Liver (tissue), 9 donors: ENCODE data around the gene ARMH1. TPM values are rescaled to one million over a fixed set of nuclear protein-coding genes. Genes with fewer than 3 reads are reported as not detected.

ENCODE experiments used
- DNase-seq: peaks from one replicate; pipeline ENCODE4 v3.0.0-alpha.2; 2017; ENCODE audit warnings: low spot score
- H3K27ac ChIP-seq, 2 donors: one replicate each; pipeline ENCODE4 v1.7.0; 2013; ENCODE audit warnings: inconsistent platforms in 2 of 2, low read length in 2 of 2, control low read depth in 1 of 2, low read depth in 1 of 2, mild to moderate bottlenecking in 1 of 2
- H3K27me3 ChIP-seq, 4 donors: one replicate each; pipeline versions ENCODE4 v1.6.1 to v1.7.0; 2013; ENCODE audit warnings: low read length in 3 of 4, inconsistent platforms in 1 of 4, mild to moderate bottlenecking in 1 of 4, moderate library complexity in 1 of 4; ENCODE audit not compliant: control insufficient read depth in 4 of 4, insufficient read depth in 4 of 4
- H3K36me3 ChIP-seq, 4 donors: one replicate each; pipeline versions ENCODE4 v1.6.1 to v1.7.0; 2013; ENCODE audit warnings: low read length in 3 of 4, mild to moderate bottlenecking in 3 of 4, low read depth in 1 of 4, moderate library complexity in 1 of 4; ENCODE audit not compliant: control insufficient read depth in 4 of 4, insufficient read depth in 3 of 4
- H3K4me1 ChIP-seq, 4 donors: one replicate each; pipeline versions ENCODE4 v1.6.1 to v1.7.0; 2013; ENCODE audit warnings: low read length in 3 of 4, mild to moderate bottlenecking in 3 of 4, moderate library complexity in 1 of 4; ENCODE audit not compliant: control insufficient read depth in 4 of 4, insufficient read depth in 4 of 4
- H3K4me3 ChIP-seq, 3 donors: one replicate each; pipeline versions ENCODE4 v1.6.1 to v1.7.0; 2013; ENCODE audit warnings: low read length in 3 of 3, control low read depth in 1 of 3, low read depth in 1 of 3, mild to moderate bottlenecking in 1 of 3
- H3K9ac ChIP-seq, 2 donors: one replicate each; pipeline ENCODE4 v1.7.0; 2013; ENCODE audit warnings: low read length in 2 of 2, mild to moderate bottlenecking in 2 of 2, moderate library complexity in 2 of 2, control low read depth in 1 of 2, low read depth in 1 of 2
- H3K9me3 ChIP-seq, 4 donors: one replicate each; pipeline versions ENCODE4 v1.6.1 to v1.7.0; 2013; ENCODE audit warnings: low read length in 3 of 4; ENCODE audit not compliant: control insufficient read depth in 4 of 4
- ATF3 ChIP-seq: IDR thresholded peaks from 2 replicates; pipeline ENCODE4 v1.6.1; 2016; ENCODE audit warnings: antibody characterized with exemption
- EGR1 ChIP-seq, 2 donors: IDR thresholded peaks; 2 replicates each; pipeline ENCODE4 v1.6.1; 2016 to 2018; ENCODE audit warnings: antibody characterized with exemption in 2 of 2, low read depth in 2 of 2
- FOXA1 ChIP-seq: IDR thresholded peaks from 2 replicates; pipeline ENCODE4 v1.6.1; 2016; ENCODE audit warnings: antibody characterized with exemption
- FOXA2 ChIP-seq: IDR thresholded peaks from 2 replicates; pipeline ENCODE4 v1.6.1; 2016; ENCODE audit warnings: antibody characterized with exemption
- GABPA ChIP-seq, 2 donors: IDR thresholded peaks in 1 of 2; conservative IDR thresholded peaks in 1 of 2; 2 replicates each; pipeline ENCODE4 v1.6.1; 2016; ENCODE audit warnings: antibody characterized with exemption in 2 of 2, mild to moderate bottlenecking in 1 of 2, moderate library complexity in 1 of 2
- HNF4A ChIP-seq, 2 donors: conservative IDR thresholded peaks; 2 replicates each; pipeline ENCODE4 v1.6.1; 2016; ENCODE audit warnings: antibody characterized with exemption in 2 of 2, mild to moderate bottlenecking in 2 of 2
- MAX ChIP-seq: IDR thresholded peaks from 2 replicates; pipeline ENCODE4 v1.6.1; 2016; ENCODE audit warnings: antibody characterized with exemption
- NR2F2 ChIP-seq: IDR thresholded peaks from 2 replicates; pipeline ENCODE4 v1.6.1; 2016; ENCODE audit warnings: antibody characterized with exemption
- RAD21 ChIP-seq, 2 donors: IDR thresholded peaks; 2 replicates each; pipeline ENCODE4 v1.6.1; 2016; ENCODE audit warnings: antibody characterized with exemption in 2 of 2, mild to moderate bottlenecking in 2 of 2
- RXRA ChIP-seq, 2 donors: IDR thresholded peaks; 2 replicates each; pipeline ENCODE4 v1.6.1; 2017 to 2018; ENCODE audit warnings: antibody characterized with exemption in 2 of 2, mild to moderate bottlenecking in 1 of 2
- SP1 ChIP-seq: IDR thresholded peaks from 2 replicates; pipeline ENCODE4 v1.6.1; 2018; ENCODE audit warnings: antibody characterized with exemption, mild to moderate bottlenecking
- YY1 ChIP-seq: IDR thresholded peaks from 2 replicates; pipeline ENCODE4 v1.6.1; 2016; ENCODE audit warnings: antibody characterized with exemption, mild to moderate bottlenecking
- WGBS: extraction: QIAGEN DNeasy Blood & Tissue Kit; methylation state at CpG from one replicate; pipeline ENCODE4 v1.1.7; 2013; 5-methylcytosine and 5-hydroxymethylcytosine counted together
- polyA plus RNA-seq, 2 donors: library from polyadenylated mRNA; stranded (reverse) in 1 of 2; unstranded in 1 of 2; fragments of 200-250 nt in 1 of 2; fragments of >200 nt in 1 of 2; fragmentation: Nextera tagmentation in 1 of 2; extraction: Ambion mirVana in 1 of 2; gene quantifications; one replicate each; pipeline versions ENCODE4 v1.2.1 to v1.2.3, GENCODE V29; 2013 to 2015
- total RNA-seq, 2 donors: library from RNA; depleted of rRNA; stranded (reverse); fragments of >200 nt; gene quantifications; one replicate each; pipeline ENCODE4 v1.2.3, GENCODE V29; 2014
- TF ChIP-seq, protein P1 (sequence below): fragments of 150-350 bp; IDR thresholded peaks from 2 replicates; pipeline ENCODE4 v1.5.1; 2017; ENCODE audit warnings: improper control_type of control experiment, low read depth, low read length; ENCODE audit not compliant: missing input control
- TF ChIP-seq, protein P2 (sequence below): IDR thresholded peaks from 2 replicates; pipeline ENCODE4 v1.6.1; 2016; ENCODE audit warnings: antibody characterized with exemption, mild to moderate bottlenecking
- donor health status: healthy.
- donor health status: healthy.
- donor health status: healthy.
- donor health status: healthy.
- donor health status: healthy.

The ARMH1 gene
- total and polyA plus RNA-seq, 4 donors: 2.2 to 20.3 (median 5.5) TPM

DNA sequence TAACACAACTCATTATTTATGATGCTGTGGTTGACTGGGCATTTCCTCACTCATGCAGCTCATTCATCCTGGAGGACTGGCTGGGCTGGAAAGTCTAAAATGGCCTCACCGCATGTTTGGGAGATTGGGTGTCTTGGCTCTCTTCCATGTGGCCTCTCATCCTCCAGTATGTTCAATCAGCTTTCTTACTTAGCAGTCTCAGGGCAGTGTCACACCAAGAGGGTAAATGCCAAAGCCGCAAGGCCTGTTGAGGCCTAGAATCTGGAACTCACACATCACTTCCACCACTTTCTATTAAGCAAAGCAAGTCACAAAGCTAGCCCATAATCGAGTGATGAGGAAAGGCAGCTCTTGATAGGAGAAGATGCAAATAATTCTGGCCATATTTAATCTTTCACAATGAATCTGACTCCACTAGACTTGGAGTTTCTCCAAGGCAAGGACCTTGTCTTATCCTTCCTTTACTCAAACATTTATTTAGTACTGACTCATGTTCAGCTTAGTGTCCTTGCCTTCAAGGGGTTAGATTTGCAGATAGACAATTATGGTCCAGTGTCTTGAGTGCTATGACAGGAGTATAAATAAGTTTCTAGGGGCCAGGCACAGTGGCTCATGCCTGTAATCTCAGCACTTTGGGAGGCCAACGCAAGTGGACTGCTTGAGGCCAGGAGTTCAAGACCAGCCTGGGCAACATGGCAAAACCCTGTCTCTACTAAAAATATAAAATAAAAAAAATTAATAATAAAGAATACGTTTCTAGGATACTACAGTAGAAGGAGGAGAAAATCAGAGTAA is 45.4 kb upstream of the ARMH1 start:
- TF ChIP-seq SP1 (no peak), FOXA1 (no peak), MAX (no peak), ATF3 (no peak), GABPA (IDR thresholded peaks at IDR 0.05 in 1 of 2, conservative IDR thresholded peaks at IDR 0.05 in 1 of 2) (no peak), YY1 (no peak), HNF4A (conservative IDR thresholded peaks at IDR 0.05) (no peak), RAD21 (IDR thresholded peaks at IDR 0.05) (no peak), RXRA (IDR thresholded peaks at IDR 0.05) (no peak)
- TF ChIP-seq, protein P1, sequence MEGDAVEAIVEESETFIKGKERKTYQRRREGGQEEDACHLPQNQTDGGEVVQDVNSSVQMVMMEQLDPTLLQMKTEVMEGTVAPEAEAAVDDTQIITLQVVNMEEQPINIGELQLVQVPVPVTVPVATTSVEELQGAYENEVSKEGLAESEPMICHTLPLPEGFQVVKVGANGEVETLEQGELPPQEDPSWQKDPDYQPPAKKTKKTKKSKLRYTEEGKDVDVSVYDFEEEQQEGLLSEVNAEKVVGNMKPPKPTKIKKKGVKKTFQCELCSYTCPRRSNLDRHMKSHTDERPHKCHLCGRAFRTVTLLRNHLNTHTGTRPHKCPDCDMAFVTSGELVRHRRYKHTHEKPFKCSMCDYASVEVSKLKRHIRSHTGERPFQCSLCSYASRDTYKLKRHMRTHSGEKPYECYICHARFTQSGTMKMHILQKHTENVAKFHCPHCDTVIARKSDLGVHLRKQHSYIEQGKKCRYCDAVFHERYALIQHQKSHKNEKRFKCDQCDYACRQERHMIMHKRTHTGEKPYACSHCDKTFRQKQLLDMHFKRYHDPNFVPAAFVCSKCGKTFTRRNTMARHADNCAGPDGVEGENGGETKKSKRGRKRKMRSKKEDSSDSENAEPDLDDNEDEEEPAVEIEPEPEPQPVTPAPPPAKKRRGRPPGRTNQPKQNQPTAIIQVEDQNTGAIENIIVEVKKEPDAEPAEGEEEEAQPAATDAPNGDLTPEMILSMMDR: no peak
- Histone ChIP-seq H3K9me3 (no peaks in the 10 kb centered on the region), H3K27me3 (no peaks in the 10 kb centered on the region), H3K4me1 (peaks cover 3 to 20% (median 13%) of the 10 kb centered on the region in 4 donors), H3K4me3 (no peak overlapping the region), H3K9ac (no peak overlapping the region), H3K27ac (no peak overlapping the region), H3K36me3 (no peaks in the 10 kb centered on the region)
- no peak for DNase-seq
- WGBS: 92% methylated on average over 5 of the region's 5 CpGs

DNA sequence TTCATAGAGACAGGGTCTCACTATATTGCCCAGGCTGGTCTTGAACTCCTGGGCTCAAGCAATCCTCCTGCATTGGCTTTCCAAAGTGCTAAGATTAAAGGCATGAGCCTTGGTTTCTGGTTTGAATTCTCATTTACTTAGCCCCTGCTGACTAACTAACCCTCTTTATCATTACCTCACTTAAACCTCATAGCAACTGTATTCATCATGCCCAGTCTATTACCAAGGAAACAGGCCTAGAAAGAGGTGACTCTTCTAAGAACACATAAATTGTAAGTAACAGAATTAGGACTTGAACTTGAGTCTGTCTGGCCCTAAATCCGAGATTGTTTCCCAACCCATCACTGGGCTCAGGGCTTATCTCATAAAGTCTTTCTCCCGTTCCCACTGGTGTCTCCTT is 44.4 kb upstream of the ARMH1 start:
- H3K4me3 ChIP-seq: no peak overlapping the region
- WGBS: 98% methylated on average over 2 of the region's 2 CpGs
- peaks cover 3 to 20% (median 13%) of the 10 kb centered on the region in 4 donors for H3K4me1 ChIP-seq
- H3K27ac ChIP-seq: no peak overlapping the region
- H3K9me3 ChIP-seq: no peaks in the 10 kb centered on the region
- H3K9ac ChIP-seq: no peak overlapping the region
- H3K36me3 ChIP-seq: peaks cover 0 to 8% (median 2%) of the 10 kb centered on the region in 4 donors
- no peak for DNase-seq
- no peaks in the 10 kb centered on the region for H3K27me3 ChIP-seq
- TF ChIP-seq NR2F2 (no peak), SP1 (no peak), FOXA1 (no peak), ATF3 (no peak), FOXA2 (no peak), EGR1 (IDR thresholded peaks at IDR 0.05; ENCODE audit: low read depth in 2 of 2) (no peak), MAX (no peak)
- TF ChIP-seq, protein P2, sequence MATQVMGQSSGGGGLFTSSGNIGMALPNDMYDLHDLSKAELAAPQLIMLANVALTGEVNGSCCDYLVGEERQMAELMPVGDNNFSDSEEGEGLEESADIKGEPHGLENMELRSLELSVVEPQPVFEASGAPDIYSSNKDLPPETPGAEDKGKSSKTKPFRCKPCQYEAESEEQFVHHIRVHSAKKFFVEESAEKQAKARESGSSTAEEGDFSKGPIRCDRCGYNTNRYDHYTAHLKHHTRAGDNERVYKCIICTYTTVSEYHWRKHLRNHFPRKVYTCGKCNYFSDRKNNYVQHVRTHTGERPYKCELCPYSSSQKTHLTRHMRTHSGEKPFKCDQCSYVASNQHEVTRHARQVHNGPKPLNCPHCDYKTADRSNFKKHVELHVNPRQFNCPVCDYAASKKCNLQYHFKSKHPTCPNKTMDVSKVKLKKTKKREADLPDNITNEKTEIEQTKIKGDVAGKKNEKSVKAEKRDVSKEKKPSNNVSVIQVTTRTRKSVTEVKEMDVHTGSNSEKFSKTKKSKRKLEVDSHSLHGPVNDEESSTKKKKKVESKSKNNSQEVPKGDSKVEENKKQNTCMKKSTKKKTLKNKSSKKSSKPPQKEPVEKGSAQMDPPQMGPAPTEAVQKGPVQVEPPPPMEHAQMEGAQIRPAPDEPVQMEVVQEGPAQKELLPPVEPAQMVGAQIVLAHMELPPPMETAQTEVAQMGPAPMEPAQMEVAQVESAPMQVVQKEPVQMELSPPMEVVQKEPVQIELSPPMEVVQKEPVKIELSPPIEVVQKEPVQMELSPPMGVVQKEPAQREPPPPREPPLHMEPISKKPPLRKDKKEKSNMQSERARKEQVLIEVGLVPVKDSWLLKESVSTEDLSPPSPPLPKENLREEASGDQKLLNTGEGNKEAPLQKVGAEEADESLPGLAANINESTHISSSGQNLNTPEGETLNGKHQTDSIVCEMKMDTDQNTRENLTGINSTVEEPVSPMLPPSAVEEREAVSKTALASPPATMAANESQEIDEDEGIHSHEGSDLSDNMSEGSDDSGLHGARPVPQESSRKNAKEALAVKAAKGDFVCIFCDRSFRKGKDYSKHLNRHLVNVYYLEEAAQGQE: no peak
